Endothelial cell of umbilical vein (primary cell): ENCODE data around the gene IBA57. TPM values are rescaled to one million over a fixed set of nuclear protein-coding genes. Genes with fewer than 3 reads are reported as not detected.

Source experiments
- BruUV-seq: library from RNA; stranded (reverse); fragments of 400-500 nt; replicated peaks from 2 replicates; lab custom pipeline; 2021; lab: Mats Ljungman, UMichigan
- CTCF ChIA-PET: fragments of 300-600, 350-600 bp; sonication (Branson Sonifier 250); formaldehyde crosslinking; loops from one replicate; lab custom pipeline; 2021; ENCODE audit warnings: antibody characterized with exemption, inconsistent platforms; lab: Charles Lee
- POLR2A ChIA-PET: fragments of 300-600, 350-600 bp; sonication (Branson Sonifier 250); formaldehyde crosslinking; loops from one replicate; lab custom pipeline; 2021; ENCODE audit warnings: antibody characterized with exemption, inconsistent platforms; lab: Charles Lee
- DNase-seq: peaks from one replicate; pipeline ENCODE4 v3.0.0-alpha.2; 2011; ENCODE audit warnings: low read depth, low spot score
- FAIRE-seq: peaks from 2 replicates; lab custom pipeline; 2011; peaks lifted over from hg19 to GRCh38; lab: Jason Lieb, UNC
- H2AFZ ChIP-seq: 2 replicates; pipeline ENCODE4 v1.6.0; 2012; ENCODE audit warnings: low read depth, low read length, control low read depth, inconsistent platforms
- H3K27ac ChIP-seq: 2 replicates; pipeline ENCODE4 v1.5.1; 2011; ENCODE audit warnings: low read depth, mild to moderate bottlenecking, control low read depth, low read length, moderate library complexity; ENCODE audit not compliant: insufficient read depth
- H3K27me3 ChIP-seq, 2 experiments: 2 replicates each; pipeline versions ENCODE4 v1.6.0 to v1.6.1; 2011; ENCODE audit warnings: low read length in 2 of 2, mixed read lengths in 1 of 2; ENCODE audit not compliant: control insufficient read depth in 2 of 2, insufficient read depth in 2 of 2
- H3K36me3 ChIP-seq, 2 experiments: 2 replicates in 1 of 2; 3 replicates in 1 of 2; pipeline ENCODE4 v1.5.1; 2011; ENCODE audit warnings: low read length in 2 of 2, mild to moderate bottlenecking in 1 of 2, moderate library complexity in 1 of 2; ENCODE audit not compliant: control insufficient read depth in 2 of 2, insufficient read depth in 2 of 2; ENCODE audit errors: extremely low read depth in 1 of 2
- H3K4me1 ChIP-seq: 3 replicates; pipeline ENCODE4 v1.5.1; 2011; ENCODE audit warnings: mild to moderate bottlenecking, low read length; ENCODE audit not compliant: control insufficient read depth, insufficient read depth; ENCODE audit errors: extremely low read depth
- H3K4me2 ChIP-seq: 2 replicates; pipeline ENCODE4 v1.6.1; 2011; ENCODE audit warnings: low read length, control low read depth, mixed read lengths; ENCODE audit not compliant: insufficient read depth
- H3K4me3 ChIP-seq, 3 experiments: fragments of 200-600 bp in 1 of 3; sonication (generic), shearing (Covaris generic) in 1 of 3; replicated peaks in 1 of 3; 2 replicates each; pipeline ENCODE4 v1.5.1; 2011 to 2016; ENCODE audit warnings: control low read depth in 3 of 3, low read length in 3 of 3, mild to moderate bottlenecking in 2 of 3, inconsistent platforms in 1 of 3, low read depth in 1 of 3, moderate library complexity in 1 of 3; ENCODE audit not compliant: insufficient read depth in 1 of 3
- H3K79me2 ChIP-seq: 2 replicates; pipeline ENCODE4 v1.6.0; 2012; ENCODE audit warnings: low read length, inconsistent platforms; ENCODE audit not compliant: control insufficient read depth, insufficient read depth
- H3K9ac ChIP-seq: replicated peaks from 2 replicates; pipeline ENCODE3; 2011; ENCODE audit warnings: low read length, control low read depth; ENCODE audit not compliant: insufficient read depth; ENCODE audit errors: extremely low read depth
- H3K9me1 ChIP-seq: replicated peaks from 3 replicates; pipeline ENCODE4 v1.6.0; 2011; ENCODE audit warnings: mild to moderate bottlenecking, low read length; ENCODE audit not compliant: control insufficient read depth, insufficient read depth; ENCODE audit errors: extremely low read depth
- H3K9me3 ChIP-seq: replicated peaks from 2 replicates; pipeline ENCODE4 v1.5.1; 2012; ENCODE audit warnings: low read length, inconsistent platforms; ENCODE audit not compliant: control insufficient read depth, insufficient read depth
- H4K20me1 ChIP-seq: replicated peaks from 2 replicates; pipeline ENCODE3; 2011; ENCODE audit warnings: mild to moderate bottlenecking, low read length; ENCODE audit not compliant: control insufficient read depth, insufficient read depth; ENCODE audit errors: extremely low read depth
- CTCF ChIP-seq, 2 donors: IDR thresholded peaks; 1 replicate in 1 of 2; 2 replicates in 1 of 2; pipeline ENCODE4 v1.5.1; 2011; ENCODE audit warnings: low read length in 2 of 2, mild to moderate bottlenecking in 2 of 2, moderate library complexity in 2 of 2, control low read depth in 1 of 2, inconsistent platforms in 1 of 2, low read depth in 1 of 2; ENCODE audit not compliant: insufficient read depth in 1 of 2; ENCODE audit errors: extremely low read depth in 1 of 2
- EZH2 ChIP-seq: IDR thresholded peaks from 2 replicates; pipeline ENCODE4 v1.6.1; 2012; ENCODE audit warnings: borderline replicate concordance, low read depth, mild to moderate bottlenecking, moderate library complexity, low read length, inconsistent platforms; ENCODE audit not compliant: severe bottlenecking
- FOS ChIP-seq: IDR thresholded peaks from 2 replicates; pipeline ENCODE4 v1.6.1; 2011; ENCODE audit warnings: mild to moderate bottlenecking, low read length, moderate library complexity, borderline replicate concordance; ENCODE audit not compliant: insufficient read depth
- GATA2 ChIP-seq: IDR thresholded peaks from 2 replicates; pipeline ENCODE4 v1.7.0; 2011; ENCODE audit warnings: low read depth, mild to moderate bottlenecking, moderate library complexity, mixed read lengths, low read length; ENCODE audit not compliant: insufficient read length, insufficient read depth
- JUN ChIP-seq: IDR thresholded peaks from 2 replicates; pipeline ENCODE4 v1.6.1; 2011; ENCODE audit warnings: borderline replicate concordance, low read depth; ENCODE audit not compliant: insufficient read length, insufficient read depth
- MAX ChIP-seq: IDR thresholded peaks from 2 replicates; pipeline ENCODE4 v1.6.1; 2011; ENCODE audit not compliant: insufficient read depth, insufficient read length
- MYC ChIP-seq: IDR thresholded peaks from one replicate; pipeline ENCODE4 v1.6.1; 2011; ENCODE audit warnings: mild to moderate bottlenecking, low read depth, low read length
- POLR2A ChIP-seq: IDR thresholded peaks from 2 replicates; pipeline ENCODE4 v1.6.1; 2012; ENCODE audit warnings: low read depth, mild to moderate bottlenecking, control low read depth, low read length
- POLR2AphosphoS5 ChIP-seq: IDR thresholded peaks from 2 replicates; pipeline ENCODE4 v1.6.1; 2012; ENCODE audit warnings: low read depth, mild to moderate bottlenecking, control low read depth, low read length, moderate library complexity; ENCODE audit not compliant: insufficient read depth
- dilution Hi-C: fragments of 300-500 bp; cut with MboI; formaldehyde crosslinking; loops from one replicate; pipeline ENCODE4 v1.15.0; 2019; ENCODE audit warnings: low sequenced_read_pairs; ENCODE audit not compliant: extremely low pct_ligation_motif_present
- intact Hi-C: fragments of 100-400 bp; cut with micrococcal nuclease; formaldehyde crosslinking; loops from one replicate; pipeline ENCODE4 v1.10.0; 2022
- polyA plus RNA-seq, 4 experiments: library from polyadenylated mRNA; depleted of rRNA in 3 of 4; stranded (reverse) in 3 of 4; unstranded in 1 of 4; fragments of >200 nt; gene quantifications; 2 replicates each; pipeline versions ENCODE4 v1.2.1 to v1.2.3, GENCODE V29; 2011 to 2012; ENCODE audit warnings: missing spikeins in 1 of 4
- total RNA-seq: library from RNA; stranded (reverse); gene quantifications from 2 replicates; pipeline ENCODE4 v1.2.3, GENCODE V29; 2021

The IBA57 gene
- total and polyA plus RNA-seq, 2 donors (not counting 3 experiments of a cell fraction or from before 2014, with no cell fraction given): 3.4 to 7.7 TPM

- no peak for FAIRE-seq
Measured at GRCh38 chr1:228181645-228182034, 16.0 kb downstream of the IBA57 start.

More at GRCh38 chr1:228181645-228182034, 16.0 kb downstream of the IBA57 start:
- POLR2A ChIA-PET: no interaction called here
- CTCF ChIA-PET: interaction anchor here (0.7 to 2.0 kb wide), 3 partner anchors 15 to 182 kb away, joined by 3 to 7 read pairs (median 3); no protein-coding TSS in a partner anchor
- no peak for DNase-seq
- H3K9ac ChIP-seq: no peak overlapping the region
- H3K36me3 ChIP-seq: peaks cover 0 to 3% of the 10 kb centered on the region in 2 experiments
- no peaks in the 10 kb centered on the region for H3K27me3 ChIP-seq
- no peaks in the 10 kb centered on the region for H3K79me2 ChIP-seq
- H2AFZ ChIP-seq: no peak overlapping the region
- no peak overlapping the region for H3K4me2 ChIP-seq
- no TSS peak for BruUV-seq
- no peaks in the 10 kb centered on the region for H4K20me1 ChIP-seq
- H3K9me1 ChIP-seq: no peaks in the 10 kb centered on the region
- intact Hi-C loops (loop anchor here (2.0 kb wide), 1 partner anchor 51 kb away; no protein-coding TSS in a partner anchor), dilution Hi-C loops (loop anchor here (10.0 kb wide), 1 partner anchor 57 kb away; no protein-coding TSS in a partner anchor)
- no peaks in the 10 kb centered on the region for H3K4me1 ChIP-seq
- no peak overlapping the region for H3K4me3 ChIP-seq
- H3K27ac ChIP-seq: no peak overlapping the region
- no peak for TF ChIP-seq POLR2AphosphoS5
- TF ChIP-seq FOS: no peak
- no peak for TF ChIP-seq CTCF (IDR thresholded peaks at IDR 0.05; ENCODE audit: extremely low read depth in 1 of 2, insufficient read depth in 1 of 2, low read depth in 1 of 2, low read length in 2 of 2)
- no peak for TF ChIP-seq JUN
- TF ChIP-seq MAX: no peak
- no peak for TF ChIP-seq MYC
- no peak for TF ChIP-seq EZH2
- no peak for TF ChIP-seq GATA2
- TF ChIP-seq POLR2A: no peak
- H3K9me3 ChIP-seq: no peaks in the 10 kb centered on the region
